NCI-H226 (cell line): ENCODE data around the gene NOVA1.
A peak's percentile ranks its signal among the peaks of the same experiment; 100 is the strongest.
"Not testable (repeated sequence)": the region's sequence is repeated elsewhere in the genome, so short reads cannot be mapped to it uniquely, and the experiment has no call there.

ENCODE experiments used
- DNase-seq: peaks from one replicate; pipeline ENCODE4 v3.0.0-alpha.2; 2015

Gene NOVA1

GRCh38 chr14:26597589-26598080, at the start of gene NOVA1:
NOVA1 (minus strand) TSS chr14:26598033; CDS start chr14:26597436, 597 bp downstream.
- DNase-seq, result peak; percentile 37

- not testable (repeated sequence) for DNase-seq
These were observed 47.2 kb upstream of the NOVA1 start for GRCh38 chr14:26645057-26645456.

GRCh38 chr14:26636561-26636960, 38.7 kb upstream of the NOVA1 start:
- DNase-seq, result no peak

- not testable (repeated sequence) for DNase-seq
These were observed 37.1 kb upstream of the NOVA1 start for GRCh38 chr14:26634946-26635345.

- DNase-seq, result no peak
These were observed 28.4 kb upstream of the NOVA1 start for GRCh38 chr14:26626256-26626655.

- DNase-seq, result peak; percentile 21
These were observed 24.8 kb upstream of the NOVA1 start for GRCh38 chr14:26622611-26623010.

- DNase-seq, result peak; percentile 13
These were observed 24.2 kb upstream of the NOVA1 start for GRCh38 chr14:26621807-26622560.

- no peak for DNase-seq
These were observed 23.5 kb upstream of the NOVA1 start for GRCh38 chr14:26621364-26621763.

- no peak for DNase-seq
These were observed 13.4 kb upstream of the NOVA1 start for GRCh38 chr14:26611259-26611658.

- no peak for DNase-seq
These were observed 9.0 kb upstream of the NOVA1 start for GRCh38 chr14:26606729-26607312.

- no peak for DNase-seq
These were observed 7.8 kb upstream of the NOVA1 start for GRCh38 chr14:26605602-26606001.

- no peak for DNase-seq
These were observed 5.1 kb upstream of the NOVA1 start for GRCh38 chr14:26602902-26603301.

GRCh38 chr14:26601856-26602255, 4.0 kb upstream of the NOVA1 start:
- DNase-seq, result no peak

- no peak for DNase-seq
These were observed 1.5 kb upstream of the NOVA1 start for GRCh38 chr14:26599291-26599690.

- DNase-seq, result no peak
These were observed 869 bp upstream of the NOVA1 start for GRCh38 chr14:26598672-26599131.

GRCh38 chr14:26598081-26598671, 343 bp upstream of the NOVA1 start:
- DNase-seq, result peak; percentile 56

- no peak for DNase-seq
These were observed 703 bp downstream of the NOVA1 start for GRCh38 chr14:26597071-26597588.

GRCh38 chr14:26596543-26597061, 1.2 kb downstream of the NOVA1 start:
- DNase-seq, result no peak

GRCh38 chr14:26595926-26596542, 1.8 kb downstream of the NOVA1 start:
- DNase-seq, result no peak

- no peak for DNase-seq
These were observed 2.9 kb downstream of the NOVA1 start for GRCh38 chr14:26594756-26595545.

- no peak for DNase-seq
These were observed 3.7 kb downstream of the NOVA1 start for GRCh38 chr14:26594148-26594547.

- DNase-seq, result no peak
These were observed 4.5 kb downstream of the NOVA1 start for GRCh38 chr14:26593357-26593756.
